ENCODE data around the gene BIRC6.

GRCh38 chr2:32623311-32623706 is 266.5 kb downstream of the BIRC6 start:
- TF ChIP-seq, protein P1, sequence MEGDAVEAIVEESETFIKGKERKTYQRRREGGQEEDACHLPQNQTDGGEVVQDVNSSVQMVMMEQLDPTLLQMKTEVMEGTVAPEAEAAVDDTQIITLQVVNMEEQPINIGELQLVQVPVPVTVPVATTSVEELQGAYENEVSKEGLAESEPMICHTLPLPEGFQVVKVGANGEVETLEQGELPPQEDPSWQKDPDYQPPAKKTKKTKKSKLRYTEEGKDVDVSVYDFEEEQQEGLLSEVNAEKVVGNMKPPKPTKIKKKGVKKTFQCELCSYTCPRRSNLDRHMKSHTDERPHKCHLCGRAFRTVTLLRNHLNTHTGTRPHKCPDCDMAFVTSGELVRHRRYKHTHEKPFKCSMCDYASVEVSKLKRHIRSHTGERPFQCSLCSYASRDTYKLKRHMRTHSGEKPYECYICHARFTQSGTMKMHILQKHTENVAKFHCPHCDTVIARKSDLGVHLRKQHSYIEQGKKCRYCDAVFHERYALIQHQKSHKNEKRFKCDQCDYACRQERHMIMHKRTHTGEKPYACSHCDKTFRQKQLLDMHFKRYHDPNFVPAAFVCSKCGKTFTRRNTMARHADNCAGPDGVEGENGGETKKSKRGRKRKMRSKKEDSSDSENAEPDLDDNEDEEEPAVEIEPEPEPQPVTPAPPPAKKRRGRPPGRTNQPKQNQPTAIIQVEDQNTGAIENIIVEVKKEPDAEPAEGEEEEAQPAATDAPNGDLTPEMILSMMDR (IDR thresholded peaks at IDR 0.05), result no peak
- TF ChIP-seq EZH2 (IDR thresholded peaks at IDR 0.05; ENCODE audit: borderline replicate concordance, insufficient read depth, low read depth, low read length, poor library complexity, severe bottlenecking), result no peak
